HCT116 (cell line): Measurements from ENCODE around the gene COBLL1. TPM values are rescaled to one million over a fixed set of nuclear protein-coding genes. Genes with fewer than 3 reads are reported as not detected.

Experiments
- ATAC-seq: fragments of 200-7000 bp; cut with Tn5 transposase; 2 replicates; pipeline ENCODE4 v1.9.1; 2020; ENCODE audit warnings: mild to moderate bottlenecking, moderate library complexity
- BruUV-seq: library from RNA; stranded (reverse); fragments of 400-500 nt; replicated peaks from 2 replicates; lab custom pipeline; 2021; lab: Mats Ljungman, UMichigan
- CTCF ChIA-PET: fragments of 300-600 bp; sonication (Branson Sonifier 250); formaldehyde crosslinking; loops from one replicate; lab custom pipeline; 2021; ENCODE audit warnings: antibody characterized with exemption; lab: Charles Lee
- POLR2A ChIA-PET: fragments of 300-600, 350-600 bp; sonication (Branson Sonifier 250); formaldehyde crosslinking; loops from one replicate; lab custom pipeline; 2021; ENCODE audit warnings: antibody characterized with exemption; lab: Charles Lee
- RAD21 ChIA-PET, 2 experiments: fragments of 300-600 bp; sonication (Branson Sonifier 250); formaldehyde crosslinking; loops; one replicate each; lab custom pipeline; 2023; ENCODE audit warnings: low total read pairs in 2 of 2; ENCODE audit not compliant: uncharacterized antibody in 2 of 2, unreplicated experiment in 2 of 2, low non-redundant PET in 1 of 2; lab: Charles Lee
- DNase-seq: peaks from one replicate; pipeline ENCODE4 v3.0.0-alpha.2; 2010; ENCODE audit warnings: low read depth, low spot score
- H2AFZ ChIP-seq: fragments of 200-600 bp; shearing (Covaris generic), sonication (generic); 2 replicates; pipeline ENCODE4 v1.6.1; 2017; ENCODE audit warnings: low read depth, mixed run types, mixed read lengths, antibody characterized with exemption, low read length; ENCODE audit not compliant: poor library complexity, severe bottlenecking
- H3K27ac ChIP-seq: 2 replicates; pipeline ENCODE4 v1.5.1; 2012; ENCODE audit warnings: low read depth, low read length
- H3K27me3 ChIP-seq: fragments of 200-600 bp; sonication (generic); 2 replicates; pipeline ENCODE4 v1.6.1; 2016; ENCODE audit warnings: mixed run types, low read length, mixed read lengths; ENCODE audit not compliant: insufficient read depth
- H3K36me3 ChIP-seq, 2 experiments: fragments of 200-500 bp in 1 of 2; fragments of 200-600 bp in 1 of 2; sonication (Bioruptor generic) in 1 of 2; sonication (generic) in 1 of 2; 2 replicates each; pipeline versions ENCODE4 v1.5.1 to v1.6.1; 2014 to 2016; ENCODE audit warnings: low read length in 2 of 2, inconsistent platforms in 1 of 2, mixed read lengths in 1 of 2, mixed run types in 1 of 2; ENCODE audit not compliant: insufficient read depth in 2 of 2, control insufficient read depth in 1 of 2
- H3K4me1 ChIP-seq, 2 experiments: fragments of 200-600 bp in 1 of 2; sonication (generic) in 1 of 2; 2 replicates each; pipeline versions ENCODE4 v1.5.1 to v1.6.1; 2012 to 2017; ENCODE audit warnings: low read length in 2 of 2, inconsistent platforms in 1 of 2, mild to moderate bottlenecking in 1 of 2, mixed read lengths in 1 of 2, mixed run types in 1 of 2, moderate library complexity in 1 of 2; ENCODE audit not compliant: insufficient read depth in 2 of 2, control insufficient read depth in 1 of 2
- H3K4me2 ChIP-seq: fragments of 200-600 bp; sonication (generic); 2 replicates; pipeline ENCODE4 v1.6.1; 2017; ENCODE audit warnings: mixed run types, low read length, mixed read lengths
- H3K4me3 ChIP-seq, 2 experiments: fragments of 200-600 bp in 1 of 2; sonication (generic) in 1 of 2; replicated peaks in 1 of 2; 2 replicates each; pipeline ENCODE4 v1.5.1; 2011 to 2016; ENCODE audit warnings: low read length in 2 of 2, control low read depth in 1 of 2, low read depth in 1 of 2, mild to moderate bottlenecking in 1 of 2, mixed read lengths in 1 of 2, mixed run types in 1 of 2
- H3K79me2 ChIP-seq: fragments of 200-600 bp; sonication (generic); 2 replicates; pipeline ENCODE4 v1.6.1; 2017; ENCODE audit warnings: mild to moderate bottlenecking, mixed run types, low read length, moderate library complexity, mixed read lengths; ENCODE audit not compliant: insufficient read depth
- H3K9ac ChIP-seq: fragments of 200-600 bp; sonication (generic); 2 replicates; pipeline ENCODE4 v1.6.1; 2016; ENCODE audit warnings: low read length, mixed read lengths
- H3K9me2 ChIP-seq: fragments of 200-600 bp; sonication (generic), shearing (Covaris generic); 2 replicates; pipeline ENCODE4 v1.6.1; 2017; ENCODE audit warnings: mixed run types, mild to moderate bottlenecking, moderate library complexity; ENCODE audit not compliant: insufficient read depth
- H3K9me3 ChIP-seq, 2 experiments: fragments of 200-500 bp in 1 of 2; fragments of 200-600 bp in 1 of 2; sonication (Bioruptor generic) in 1 of 2; sonication (generic) in 1 of 2; 2 replicates each; pipeline ENCODE4 v1.6.1; 2014 to 2017; ENCODE audit warnings: low read length in 2 of 2, mixed read lengths in 2 of 2, inconsistent platforms in 1 of 2, low read depth in 1 of 2, mild to moderate bottlenecking in 1 of 2, mixed run types in 1 of 2, moderate library complexity in 1 of 2; ENCODE audit not compliant: control insufficient read depth in 1 of 2, insufficient read depth in 1 of 2
- H4K20me1 ChIP-seq: fragments of 200-600 bp; sonication (generic), shearing (Covaris generic); 2 replicates; pipeline ENCODE4 v1.6.1; 2017; ENCODE audit warnings: mixed run types, mild to moderate bottlenecking, moderate library complexity; ENCODE audit not compliant: insufficient read depth
- CEBPB ChIP-seq: IDR thresholded peaks from 2 replicates; pipeline ENCODE4 v1.6.1; 2012; ENCODE audit warnings: low read depth
- EGR1 ChIP-seq: IDR thresholded peaks from 2 replicates; pipeline ENCODE4 v1.6.1; 2012; ENCODE audit warnings: low read depth
- EZH2 ChIP-seq: fragments of 200-600 bp; sonication (generic); IDR thresholded peaks from 2 replicates; pipeline ENCODE4 v1.6.1; 2017; ENCODE audit warnings: antibody characterized with exemption, mixed run types
- POLR2A ChIP-seq: IDR thresholded peaks from 2 replicates; pipeline ENCODE4 v1.7.0; 2011; ENCODE audit warnings: borderline replicate concordance; ENCODE audit not compliant: insufficient read depth, insufficient read length; ENCODE audit errors: extremely low read depth
- POLR2AphosphoS5 ChIP-seq: IDR thresholded peaks from 2 replicates; pipeline ENCODE4 v1.6.1; 2011; ENCODE audit warnings: mild to moderate bottlenecking, low read depth, low read length, moderate library complexity
- RAD21 ChIP-seq: IDR thresholded peaks from 2 replicates; pipeline ENCODE4 v1.6.1; 2012; ENCODE audit warnings: low read depth, mild to moderate bottlenecking
- SIN3A ChIP-seq: IDR thresholded peaks from 2 replicates; pipeline ENCODE4 v1.6.1; 2012; ENCODE audit warnings: low read depth
- SP1 ChIP-seq: IDR thresholded peaks from 2 replicates; pipeline ENCODE4 v1.6.1; 2012; ENCODE audit warnings: low read depth
- SRF ChIP-seq: IDR thresholded peaks from 2 replicates; pipeline ENCODE4 v1.6.1; 2012; ENCODE audit warnings: low read depth
- ZNF274 ChIP-seq: fragments of 200-500 bp; sonication (Bioruptor generic); IDR thresholded peaks from 2 replicates; pipeline ENCODE4 v1.6.1; 2014; ENCODE audit warnings: mild to moderate bottlenecking, low read depth, low read length, inconsistent platforms
- intact Hi-C: fragments of 100-400 bp; cut with micrococcal nuclease; formaldehyde crosslinking; loops from 2 replicates; pipeline ENCODE4 v1.10.0; 2022
- total RNA-seq: library from RNA; stranded (reverse); gene quantifications from one replicate; pipeline ENCODE4 v1.2.1, GENCODE V29; 2021; ENCODE audit not compliant: unreplicated experiment
- TF ChIP-seq, protein P1 (sequence below): IDR thresholded peaks from 2 replicates; pipeline ENCODE4 v1.6.1; 2011; ENCODE audit warnings: mild to moderate bottlenecking, low read length, moderate library complexity; ENCODE audit not compliant: insufficient replicate concordance; ENCODE audit errors: extremely low read depth
- TF ChIP-seq, protein P2 (sequence below): IDR thresholded peaks from 2 replicates; pipeline ENCODE4 v1.6.1; 2012; ENCODE audit warnings: low read depth
- TF ChIP-seq, protein P3 (sequence below): IDR thresholded peaks from 2 replicates; pipeline ENCODE4 v1.6.1; 2012

COBLL1 gene
- total RNA-seq, 1 experiment from 2014 or later = 3.6 TPM

DNA sequence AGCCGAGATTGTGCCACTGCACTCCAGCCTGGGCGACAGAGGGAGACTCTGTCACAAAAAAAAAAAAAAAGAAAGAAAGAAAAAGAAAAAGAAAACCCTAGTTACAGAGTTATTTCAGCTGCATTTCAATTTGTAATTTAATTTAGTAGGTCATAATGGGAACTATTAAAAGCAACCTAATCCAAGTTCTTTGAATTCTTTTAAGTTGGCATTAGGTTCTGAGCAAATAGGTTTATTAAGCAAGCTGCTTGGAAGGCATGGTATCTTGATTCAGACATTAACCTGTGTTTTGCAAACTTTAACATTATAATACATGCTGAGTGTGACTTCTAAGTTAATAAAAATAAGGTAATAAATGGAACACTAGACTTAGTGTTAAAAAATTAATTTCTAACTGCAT is 29.8 kb upstream of the COBLL1 start:
- RAD21 ChIA-PET = no interaction called here
- Histone ChIP-seq H3K9me3 (no peaks in the 10 kb centered on the region), H3K9ac (no peak overlapping the region), H2AFZ (no peak overlapping the region), H3K4me3 (no peak overlapping the region), H3K9me2 (no peaks in the 10 kb centered on the region), H3K27me3 (no peaks in the 10 kb centered on the region), H3K27ac (no peak overlapping the region), H3K79me2 (no peaks in the 10 kb centered on the region), H4K20me1 (no peaks in the 10 kb centered on the region), H3K4me2 (no peak overlapping the region), H3K36me3 (no peaks in the 10 kb centered on the region), H3K4me1 (no peaks in the 10 kb centered on the region)
- no peak for TF ChIP-seq POLR2AphosphoS5
- no peak for TF ChIP-seq SP1
- no peak for TF ChIP-seq SRF
- TF ChIP-seq EZH2 = no peak
- TF ChIP-seq POLR2A = no peak
- TF ChIP-seq, protein P1, sequence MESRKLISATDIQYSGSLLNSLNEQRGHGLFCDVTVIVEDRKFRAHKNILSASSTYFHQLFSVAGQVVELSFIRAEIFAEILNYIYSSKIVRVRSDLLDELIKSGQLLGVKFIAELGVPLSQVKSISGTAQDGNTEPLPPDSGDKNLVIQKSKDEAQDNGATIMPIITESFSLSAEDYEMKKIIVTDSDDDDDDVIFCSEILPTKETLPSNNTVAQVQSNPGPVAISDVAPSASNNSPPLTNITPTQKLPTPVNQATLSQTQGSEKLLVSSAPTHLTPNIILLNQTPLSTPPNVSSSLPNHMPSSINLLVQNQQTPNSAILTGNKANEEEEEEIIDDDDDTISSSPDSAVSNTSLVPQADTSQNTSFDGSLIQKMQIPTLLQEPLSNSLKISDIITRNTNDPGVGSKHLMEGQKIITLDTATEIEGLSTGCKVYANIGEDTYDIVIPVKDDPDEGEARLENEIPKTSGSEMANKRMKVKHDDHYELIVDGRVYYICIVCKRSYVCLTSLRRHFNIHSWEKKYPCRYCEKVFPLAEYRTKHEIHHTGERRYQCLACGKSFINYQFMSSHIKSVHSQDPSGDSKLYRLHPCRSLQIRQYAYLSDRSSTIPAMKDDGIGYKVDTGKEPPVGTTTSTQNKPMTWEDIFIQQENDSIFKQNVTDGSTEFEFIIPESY = no peak
- TF ChIP-seq CEBPB = no peak
- TF ChIP-seq EGR1 = no peak
- TF ChIP-seq SIN3A = no peak
- TF ChIP-seq, protein P2, sequence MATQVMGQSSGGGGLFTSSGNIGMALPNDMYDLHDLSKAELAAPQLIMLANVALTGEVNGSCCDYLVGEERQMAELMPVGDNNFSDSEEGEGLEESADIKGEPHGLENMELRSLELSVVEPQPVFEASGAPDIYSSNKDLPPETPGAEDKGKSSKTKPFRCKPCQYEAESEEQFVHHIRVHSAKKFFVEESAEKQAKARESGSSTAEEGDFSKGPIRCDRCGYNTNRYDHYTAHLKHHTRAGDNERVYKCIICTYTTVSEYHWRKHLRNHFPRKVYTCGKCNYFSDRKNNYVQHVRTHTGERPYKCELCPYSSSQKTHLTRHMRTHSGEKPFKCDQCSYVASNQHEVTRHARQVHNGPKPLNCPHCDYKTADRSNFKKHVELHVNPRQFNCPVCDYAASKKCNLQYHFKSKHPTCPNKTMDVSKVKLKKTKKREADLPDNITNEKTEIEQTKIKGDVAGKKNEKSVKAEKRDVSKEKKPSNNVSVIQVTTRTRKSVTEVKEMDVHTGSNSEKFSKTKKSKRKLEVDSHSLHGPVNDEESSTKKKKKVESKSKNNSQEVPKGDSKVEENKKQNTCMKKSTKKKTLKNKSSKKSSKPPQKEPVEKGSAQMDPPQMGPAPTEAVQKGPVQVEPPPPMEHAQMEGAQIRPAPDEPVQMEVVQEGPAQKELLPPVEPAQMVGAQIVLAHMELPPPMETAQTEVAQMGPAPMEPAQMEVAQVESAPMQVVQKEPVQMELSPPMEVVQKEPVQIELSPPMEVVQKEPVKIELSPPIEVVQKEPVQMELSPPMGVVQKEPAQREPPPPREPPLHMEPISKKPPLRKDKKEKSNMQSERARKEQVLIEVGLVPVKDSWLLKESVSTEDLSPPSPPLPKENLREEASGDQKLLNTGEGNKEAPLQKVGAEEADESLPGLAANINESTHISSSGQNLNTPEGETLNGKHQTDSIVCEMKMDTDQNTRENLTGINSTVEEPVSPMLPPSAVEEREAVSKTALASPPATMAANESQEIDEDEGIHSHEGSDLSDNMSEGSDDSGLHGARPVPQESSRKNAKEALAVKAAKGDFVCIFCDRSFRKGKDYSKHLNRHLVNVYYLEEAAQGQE = no peak
- no peak for TF ChIP-seq ZNF274
- no peak for TF ChIP-seq RAD21
- TF ChIP-seq, protein P3, sequence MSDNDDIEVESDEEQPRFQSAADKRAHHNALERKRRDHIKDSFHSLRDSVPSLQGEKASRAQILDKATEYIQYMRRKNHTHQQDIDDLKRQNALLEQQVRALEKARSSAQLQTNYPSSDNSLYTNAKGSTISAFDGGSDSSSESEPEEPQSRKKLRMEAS = no peak
- intact Hi-C loops = no loop called here
- no TSS peak for BruUV-seq
- POLR2A ChIA-PET = no interaction called here
- no peak for DNase-seq
- CTCF ChIA-PET = no interaction called here
- ATAC-seq = no peak
